C4-2B (cell line): ENCODE results near the gene DNAJA3.

Source experiments
- CTCF ChIP-seq: fragments of 450-650 bp; conservative IDR thresholded peaks from 2 replicates; pipeline ENCODE4 v1.5.1; 2017; ENCODE audit warnings: mild to moderate bottlenecking
- ZFX ChIP-seq: fragments of 450-650 bp; IDR thresholded peaks from 2 replicates; pipeline ENCODE4 v1.6.1; 2017

- TF ChIP-seq CTCF (no peak), ZFX (no peak)
These were observed 62.9 kb downstream of the DNAJA3 start for GRCh38 chr16:4488499-4488967.
